A549 (cell line): Measurements from ENCODE around the gene PRR9.

Experiments
- JUN ChIP-seq, 2 experiments: fragments of >200 bp; sonication (Bioruptor Twin); formaldehyde crosslinking; IDR thresholded peaks; 2 replicates in 1 of 2; 3 replicates in 1 of 2; pipeline ENCODE4 v1.6.1; 2016 to 2017
- JUNB ChIP-seq: fragments of >200 bp; sonication (Bioruptor Twin); formaldehyde crosslinking; IDR thresholded peaks from 2 replicates; pipeline ENCODE4 v1.6.1; 2016
- KDM5A ChIP-seq: fragments of 200-600 bp; sonication (generic); IDR thresholded peaks from 2 replicates; pipeline ENCODE4 v1.6.1; 2016; ENCODE audit warnings: antibody characterized with exemption, mild to moderate bottlenecking
- MYC ChIP-seq: IDR thresholded peaks from 2 replicates; pipeline ENCODE4 v1.6.1; 2012; ENCODE audit warnings: mild to moderate bottlenecking, inconsistent platforms, low read length, improper control_type of control experiment, borderline replicate concordance
- POLR2A ChIP-seq: IDR thresholded peaks from 2 replicates; pipeline ENCODE4 v1.6.1; 2012; ENCODE audit warnings: mild to moderate bottlenecking, low read length
- POLR2AphosphoS2 ChIP-seq: conservative IDR thresholded peaks from 2 replicates; pipeline ENCODE4 v1.6.1; 2012; ENCODE audit warnings: low read length, improper control_type of control experiment, inconsistent platforms
- TP53 ChIP-seq: fragments of 250-450 bp; sonication (Bioruptor Pico); IDR thresholded peaks from 2 replicates; pipeline ENCODE4 v1.5.0; 2021; ENCODE audit warnings: mild to moderate bottlenecking, moderate library complexity
- ZNF302 ChIP-seq: fragments of 250-450 bp; sonication (Bioruptor Pico); IDR thresholded peaks from 2 replicates; pipeline ENCODE4 v1.9.0; 2021; ENCODE audit warnings: inconsistent platforms, mild to moderate bottlenecking, moderate library complexity
- ZSCAN20 ChIP-seq: fragments of 250-450 bp; sonication (Bioruptor Pico); IDR thresholded peaks from 2 replicates; pipeline ENCODE4 v1.8.0; 2022; ENCODE audit warnings: mild to moderate bottlenecking, moderate library complexity
- TF ChIP-seq, protein P1 (sequence below): fragments of >200 bp; sonication (Bioruptor Twin); formaldehyde crosslinking; IDR thresholded peaks from 3 replicates; pipeline ENCODE4 v1.5.1; 2016

DNA sequence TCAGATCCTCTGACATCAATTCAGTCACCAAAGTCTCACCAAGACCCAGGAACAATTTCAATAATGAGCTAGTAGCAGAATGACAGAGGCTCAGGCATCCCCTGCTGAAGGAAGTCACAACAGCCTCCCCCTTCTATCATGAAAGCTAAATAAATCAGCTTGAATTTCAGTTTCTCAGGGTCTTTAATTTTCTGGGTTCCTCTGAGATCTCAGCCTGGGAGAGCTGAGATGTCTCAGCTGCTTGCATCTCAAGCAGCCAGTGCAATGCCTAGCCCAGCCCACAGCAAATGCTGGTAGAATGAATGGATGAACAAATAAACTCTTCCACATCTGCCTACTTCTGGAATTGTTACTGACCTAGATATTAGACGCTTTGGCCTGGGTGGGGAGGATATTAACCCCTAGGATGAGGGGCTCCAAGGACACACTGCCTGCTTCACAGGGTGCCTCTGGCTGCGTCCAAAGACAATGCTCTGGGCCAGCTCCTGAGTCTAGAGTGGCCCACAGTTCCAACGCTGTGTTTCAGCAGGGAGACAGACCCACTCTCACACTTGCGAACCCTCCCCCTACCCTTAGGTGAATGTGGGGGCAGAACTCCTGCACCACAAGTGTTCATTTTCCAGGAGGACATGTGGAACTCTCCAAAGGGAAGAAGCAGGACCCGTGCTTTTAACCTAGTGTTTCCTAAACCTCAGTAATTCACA is 30.9 kb downstream of the PRR9 start:
- TF ChIP-seq ZNF302, result no peak
- no peak for TF ChIP-seq JUNB
- TF ChIP-seq, protein P1, sequence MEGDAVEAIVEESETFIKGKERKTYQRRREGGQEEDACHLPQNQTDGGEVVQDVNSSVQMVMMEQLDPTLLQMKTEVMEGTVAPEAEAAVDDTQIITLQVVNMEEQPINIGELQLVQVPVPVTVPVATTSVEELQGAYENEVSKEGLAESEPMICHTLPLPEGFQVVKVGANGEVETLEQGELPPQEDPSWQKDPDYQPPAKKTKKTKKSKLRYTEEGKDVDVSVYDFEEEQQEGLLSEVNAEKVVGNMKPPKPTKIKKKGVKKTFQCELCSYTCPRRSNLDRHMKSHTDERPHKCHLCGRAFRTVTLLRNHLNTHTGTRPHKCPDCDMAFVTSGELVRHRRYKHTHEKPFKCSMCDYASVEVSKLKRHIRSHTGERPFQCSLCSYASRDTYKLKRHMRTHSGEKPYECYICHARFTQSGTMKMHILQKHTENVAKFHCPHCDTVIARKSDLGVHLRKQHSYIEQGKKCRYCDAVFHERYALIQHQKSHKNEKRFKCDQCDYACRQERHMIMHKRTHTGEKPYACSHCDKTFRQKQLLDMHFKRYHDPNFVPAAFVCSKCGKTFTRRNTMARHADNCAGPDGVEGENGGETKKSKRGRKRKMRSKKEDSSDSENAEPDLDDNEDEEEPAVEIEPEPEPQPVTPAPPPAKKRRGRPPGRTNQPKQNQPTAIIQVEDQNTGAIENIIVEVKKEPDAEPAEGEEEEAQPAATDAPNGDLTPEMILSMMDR, result no peak
- TF ChIP-seq TP53, result no peak
- TF ChIP-seq JUN (IDR thresholded peaks at IDR 0.05), result no peak
- no peak for TF ChIP-seq POLR2A
- no peak for TF ChIP-seq POLR2AphosphoS2
- no peak for TF ChIP-seq KDM5A
- TF ChIP-seq ZSCAN20, result no peak
- TF ChIP-seq MYC, result no peak
